ENCODE data around the gene PCYT2. TPM values are rescaled to one million over a fixed set of nuclear protein-coding genes. Genes with fewer than 3 reads are reported as not detected.

The PCYT2 gene
- total and polyA plus RNA-seq, 9 of the 15 experiments (the other 6 are each of a cell fraction or from before 2014, with no cell fraction given) = 0.92 to 134 (median 82.5) TPM

DNA sequence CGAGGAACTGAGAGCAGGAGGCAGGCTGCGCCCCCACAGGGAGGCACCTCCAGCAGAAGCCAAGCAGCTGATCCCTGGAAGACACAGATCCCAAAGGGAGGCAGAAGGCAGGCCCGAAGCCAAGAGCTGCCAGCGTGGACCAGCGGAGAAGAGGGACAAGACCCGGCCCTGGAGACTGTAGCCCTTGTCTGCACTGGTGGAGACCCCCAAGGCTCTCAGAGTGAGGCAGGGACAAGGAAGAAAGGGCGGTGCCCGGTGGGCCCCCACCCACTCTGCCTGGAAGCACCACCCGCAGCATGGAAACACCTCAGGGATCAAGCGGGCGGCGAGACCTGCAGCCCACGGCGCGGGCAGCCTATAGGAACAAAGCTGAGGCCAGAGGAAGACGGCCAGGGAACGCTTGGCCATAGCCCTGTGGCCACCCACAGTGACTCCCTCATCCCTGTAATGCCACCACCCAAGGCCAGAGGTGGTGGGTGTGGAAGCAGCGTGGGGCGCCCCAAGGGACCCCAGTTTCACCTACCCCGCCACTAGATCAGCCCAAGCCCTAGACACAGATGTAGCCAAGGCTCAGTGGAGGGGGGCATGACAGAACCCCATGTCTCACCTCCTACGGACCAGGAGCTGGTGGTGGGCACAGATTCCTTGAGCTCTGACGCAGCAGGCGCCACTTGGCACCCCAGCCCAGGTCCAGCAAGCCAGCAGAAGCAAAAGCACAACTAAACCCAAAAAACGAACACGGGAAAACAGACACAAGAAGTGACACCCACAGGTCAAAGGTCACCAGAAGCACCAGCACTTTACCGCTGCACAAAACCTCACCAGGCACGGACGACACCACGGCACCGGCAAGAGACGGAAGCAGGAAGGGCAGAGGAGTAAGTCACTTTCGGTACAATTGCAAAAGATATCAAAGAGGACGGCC lies 9.7 kb upstream of the PCYT2 start (continued):
- TF ChIP-seq NR0B1 (IDR thresholded peaks at IDR 0.05; ENCODE audit: partially characterized antibody) = no peak
- no peak for TF ChIP-seq ZNF24 (IDR thresholded peaks at IDR 0.05)
- TF ChIP-seq, protein P1, sequence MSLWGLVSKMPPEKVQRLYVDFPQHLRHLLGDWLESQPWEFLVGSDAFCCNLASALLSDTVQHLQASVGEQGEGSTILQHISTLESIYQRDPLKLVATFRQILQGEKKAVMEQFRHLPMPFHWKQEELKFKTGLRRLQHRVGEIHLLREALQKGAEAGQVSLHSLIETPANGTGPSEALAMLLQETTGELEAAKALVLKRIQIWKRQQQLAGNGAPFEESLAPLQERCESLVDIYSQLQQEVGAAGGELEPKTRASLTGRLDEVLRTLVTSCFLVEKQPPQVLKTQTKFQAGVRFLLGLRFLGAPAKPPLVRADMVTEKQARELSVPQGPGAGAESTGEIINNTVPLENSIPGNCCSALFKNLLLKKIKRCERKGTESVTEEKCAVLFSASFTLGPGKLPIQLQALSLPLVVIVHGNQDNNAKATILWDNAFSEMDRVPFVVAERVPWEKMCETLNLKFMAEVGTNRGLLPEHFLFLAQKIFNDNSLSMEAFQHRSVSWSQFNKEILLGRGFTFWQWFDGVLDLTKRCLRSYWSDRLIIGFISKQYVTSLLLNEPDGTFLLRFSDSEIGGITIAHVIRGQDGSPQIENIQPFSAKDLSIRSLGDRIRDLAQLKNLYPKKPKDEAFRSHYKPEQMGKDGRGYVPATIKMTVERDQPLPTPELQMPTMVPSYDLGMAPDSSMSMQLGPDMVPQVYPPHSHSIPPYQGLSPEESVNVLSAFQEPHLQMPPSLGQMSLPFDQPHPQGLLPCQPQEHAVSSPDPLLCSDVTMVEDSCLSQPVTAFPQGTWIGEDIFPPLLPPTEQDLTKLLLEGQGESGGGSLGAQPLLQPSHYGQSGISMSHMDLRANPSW (CRISPR knock-in tag; IDR thresholded peaks at IDR 0.05) = no peak
- TF ChIP-seq ZNF780A (CRISPR knock-in tag; IDR thresholded peaks at IDR 0.05) = no peak
- TF ChIP-seq, protein P2, sequence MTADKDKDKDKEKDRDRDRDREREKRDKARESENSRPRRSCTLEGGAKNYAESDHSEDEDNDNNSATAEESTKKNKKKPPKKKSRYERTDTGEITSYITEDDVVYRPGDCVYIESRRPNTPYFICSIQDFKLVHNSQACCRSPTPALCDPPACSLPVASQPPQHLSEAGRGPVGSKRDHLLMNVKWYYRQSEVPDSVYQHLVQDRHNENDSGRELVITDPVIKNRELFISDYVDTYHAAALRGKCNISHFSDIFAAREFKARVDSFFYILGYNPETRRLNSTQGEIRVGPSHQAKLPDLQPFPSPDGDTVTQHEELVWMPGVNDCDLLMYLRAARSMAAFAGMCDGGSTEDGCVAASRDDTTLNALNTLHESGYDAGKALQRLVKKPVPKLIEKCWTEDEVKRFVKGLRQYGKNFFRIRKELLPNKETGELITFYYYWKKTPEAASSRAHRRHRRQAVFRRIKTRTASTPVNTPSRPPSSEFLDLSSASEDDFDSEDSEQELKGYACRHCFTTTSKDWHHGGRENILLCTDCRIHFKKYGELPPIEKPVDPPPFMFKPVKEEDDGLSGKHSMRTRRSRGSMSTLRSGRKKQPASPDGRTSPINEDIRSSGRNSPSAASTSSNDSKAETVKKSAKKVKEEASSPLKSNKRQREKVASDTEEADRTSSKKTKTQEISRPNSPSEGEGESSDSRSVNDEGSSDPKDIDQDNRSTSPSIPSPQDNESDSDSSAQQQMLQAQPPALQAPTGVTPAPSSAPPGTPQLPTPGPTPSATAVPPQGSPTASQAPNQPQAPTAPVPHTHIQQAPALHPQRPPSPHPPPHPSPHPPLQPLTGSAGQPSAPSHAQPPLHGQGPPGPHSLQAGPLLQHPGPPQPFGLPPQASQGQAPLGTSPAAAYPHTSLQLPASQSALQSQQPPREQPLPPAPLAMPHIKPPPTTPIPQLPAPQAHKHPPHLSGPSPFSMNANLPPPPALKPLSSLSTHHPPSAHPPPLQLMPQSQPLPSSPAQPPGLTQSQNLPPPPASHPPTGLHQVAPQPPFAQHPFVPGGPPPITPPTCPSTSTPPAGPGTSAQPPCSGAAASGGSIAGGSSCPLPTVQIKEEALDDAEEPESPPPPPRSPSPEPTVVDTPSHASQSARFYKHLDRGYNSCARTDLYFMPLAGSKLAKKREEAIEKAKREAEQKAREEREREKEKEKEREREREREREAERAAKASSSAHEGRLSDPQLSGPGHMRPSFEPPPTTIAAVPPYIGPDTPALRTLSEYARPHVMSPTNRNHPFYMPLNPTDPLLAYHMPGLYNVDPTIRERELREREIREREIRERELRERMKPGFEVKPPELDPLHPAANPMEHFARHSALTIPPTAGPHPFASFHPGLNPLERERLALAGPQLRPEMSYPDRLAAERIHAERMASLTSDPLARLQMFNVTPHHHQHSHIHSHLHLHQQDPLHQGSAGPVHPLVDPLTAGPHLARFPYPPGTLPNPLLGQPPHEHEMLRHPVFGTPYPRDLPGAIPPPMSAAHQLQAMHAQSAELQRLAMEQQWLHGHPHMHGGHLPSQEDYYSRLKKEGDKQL (CRISPR knock-in tag; IDR thresholded peaks at IDR 0.05; ENCODE audit: borderline replicate concordance) = no peak
- TF ChIP-seq ZFP1 (CRISPR knock-in tag; IDR thresholded peaks at IDR 0.05) = no peak
- no peak for TF ChIP-seq MIER1 (IDR thresholded peaks at IDR 0.05; ENCODE audit: low read depth)
- TF ChIP-seq, protein P3, sequence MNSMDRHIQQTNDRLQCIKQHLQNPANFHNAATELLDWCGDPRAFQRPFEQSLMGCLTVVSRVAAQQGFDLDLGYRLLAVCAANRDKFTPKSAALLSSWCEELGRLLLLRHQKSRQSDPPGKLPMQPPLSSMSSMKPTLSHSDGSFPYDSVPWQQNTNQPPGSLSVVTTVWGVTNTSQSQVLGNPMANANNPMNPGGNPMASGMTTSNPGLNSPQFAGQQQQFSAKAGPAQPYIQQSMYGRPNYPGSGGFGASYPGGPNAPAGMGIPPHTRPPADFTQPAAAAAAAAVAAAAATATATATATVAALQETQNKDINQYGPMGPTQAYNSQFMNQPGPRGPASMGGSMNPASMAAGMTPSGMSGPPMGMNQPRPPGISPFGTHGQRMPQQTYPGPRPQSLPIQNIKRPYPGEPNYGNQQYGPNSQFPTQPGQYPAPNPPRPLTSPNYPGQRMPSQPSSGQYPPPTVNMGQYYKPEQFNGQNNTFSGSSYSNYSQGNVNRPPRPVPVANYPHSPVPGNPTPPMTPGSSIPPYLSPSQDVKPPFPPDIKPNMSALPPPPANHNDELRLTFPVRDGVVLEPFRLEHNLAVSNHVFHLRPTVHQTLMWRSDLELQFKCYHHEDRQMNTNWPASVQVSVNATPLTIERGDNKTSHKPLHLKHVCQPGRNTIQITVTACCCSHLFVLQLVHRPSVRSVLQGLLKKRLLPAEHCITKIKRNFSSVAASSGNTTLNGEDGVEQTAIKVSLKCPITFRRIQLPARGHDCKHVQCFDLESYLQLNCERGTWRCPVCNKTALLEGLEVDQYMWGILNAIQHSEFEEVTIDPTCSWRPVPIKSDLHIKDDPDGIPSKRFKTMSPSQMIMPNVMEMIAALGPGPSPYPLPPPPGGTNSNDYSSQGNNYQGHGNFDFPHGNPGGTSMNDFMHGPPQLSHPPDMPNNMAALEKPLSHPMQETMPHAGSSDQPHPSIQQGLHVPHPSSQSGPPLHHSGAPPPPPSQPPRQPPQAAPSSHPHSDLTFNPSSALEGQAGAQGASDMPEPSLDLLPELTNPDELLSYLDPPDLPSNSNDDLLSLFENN (IDR thresholded peaks at IDR 0.05; ENCODE audit: low read depth in 2 of 2, low read length in 2 of 2) = no peak
- TF ChIP-seq ZNF408 (CRISPR knock-in tag; IDR thresholded peaks at IDR 0.05; ENCODE audit: low read depth) = no peak
- peak; percentile 88 for TF ChIP-seq NR2C2 (CRISPR knock-in tag; IDR thresholded peaks at IDR 0.05)
- peak; percentile 79 for TF ChIP-seq NR2C2 (tag; IDR thresholded peaks at IDR 0.05)
- no peak for TF ChIP-seq XRCC4 (IDR thresholded peaks at IDR 0.05; ENCODE audit: extremely low read depth, insufficient read depth, insufficient read length)
- TF ChIP-seq POLR2AphosphoS5 (IDR thresholded peaks at IDR 0.05; ENCODE audit: control insufficient read depth, insufficient read depth, low read depth, low read length) = peak; percentile 16; the same call in 1 of the 2 replicates
